Kidney (tissue), 14 donors: ENCODE measurements around the gene PAXX. TPM values are rescaled to one million over a fixed set of nuclear protein-coding genes. Genes with fewer than 3 reads are reported as not detected.

Experiments used
- DNase-seq, 5 donors: peaks; one replicate each; pipeline ENCODE4 v3.0.0-alpha.2; 2013 to 2020
- FAIRE-seq: peaks from 2 replicates; lab custom pipeline; 2012; peaks lifted over from hg19 to GRCh38; lab: Jason Lieb, UNC
- H3K27ac ChIP-seq, 2 donors: one replicate each; pipeline ENCODE4 v1.7.0; 2013; ENCODE audit warnings: low read depth in 2 of 2, low read length in 2 of 2, inconsistent platforms in 1 of 2
- H3K27me3 ChIP-seq: one replicate; pipeline ENCODE4 v1.7.1; 2013; ENCODE audit warnings: low read length, inconsistent platforms; ENCODE audit not compliant: control insufficient read depth, insufficient read depth
- H3K36me3 ChIP-seq, 3 donors: one replicate each; pipeline versions ENCODE4 v1.7.0 to v1.7.1; 2013; ENCODE audit warnings: low read length in 3 of 3, control low read depth in 1 of 3, inconsistent platforms in 1 of 3; ENCODE audit not compliant: insufficient read depth in 3 of 3, control insufficient read depth in 2 of 3
- H3K4me1 ChIP-seq, 3 donors: one replicate each; pipeline versions ENCODE4 v1.7.0 to v1.7.1; 2013; ENCODE audit warnings: low read length in 3 of 3, inconsistent platforms in 1 of 3, low read depth in 1 of 3; ENCODE audit not compliant: control insufficient read depth in 2 of 3, insufficient read depth in 2 of 3
- H3K4me3 ChIP-seq, 3 donors: one replicate each; pipeline versions ENCODE4 v1.7.0 to v1.8.1; 2013; ENCODE audit warnings: low read length in 3 of 3, control low read depth in 1 of 3, inconsistent platforms in 1 of 3
- H3K9ac ChIP-seq, 3 donors: one replicate each; pipeline versions ENCODE4 v1.7.0 to v1.7.1; 2013; ENCODE audit warnings: low read length in 3 of 3, control low read depth in 1 of 3, inconsistent platforms in 1 of 3
- H3K9me3 ChIP-seq, 3 donors: one replicate each; pipeline versions ENCODE4 v1.7.0 to v1.7.1; 2013; ENCODE audit warnings: low read length in 3 of 3, control low read depth in 1 of 3, inconsistent platforms in 1 of 3; ENCODE audit not compliant: control insufficient read depth in 2 of 3, insufficient read depth in 1 of 3
- CTCF ChIP-seq: IDR thresholded peaks from 3 replicates; pipeline ENCODE4 v1.5.1; 2012; ENCODE audit warnings: mild to moderate bottlenecking, moderate library complexity, borderline replicate concordance; ENCODE audit not compliant: insufficient read depth; ENCODE audit errors: extremely low read depth
- intact Hi-C: fragments of 100-400 bp; cut with DNase I; formaldehyde crosslinking; loops from one replicate; pipeline ENCODE4 v1.11.1; 2022
- polyA plus RNA-seq: library from polyadenylated mRNA; stranded (reverse); fragments of 350-450 nt; fragmentation: Illumina TruSeq; extraction: RNeasy Lipid Tissue Mini Kit (QIAGEN cat#74804); gene quantifications from one replicate; pipeline ENCODE4 v1.2.3, GENCODE V29; 2014; ENCODE audit warnings: low read depth, low replicate concordance; ENCODE audit not compliant: insufficient read depth
- total RNA-seq: library from RNA; stranded (reverse); fragmentation: NEBNext Ultra II Directional; extraction: Animal tissue kit (Norgen Biotek cat#: 25700); gene quantifications from one replicate; pipeline ENCODE4 v1.2.1, GENCODE V29; 2021
- donor health status: control.
- donor health status: control.
- donor health status: control.
- donor health status: control.
- donor health status: control.
- donor health status: DM: yes; HTN: yes; CAD: no.
- donor health status: Normal renal cell carcinoma (clear cell type).

The PAXX gene
- total and polyA plus RNA-seq, 2 donors from 2014 or later, result 54.2 to 80.9 TPM

DNA sequence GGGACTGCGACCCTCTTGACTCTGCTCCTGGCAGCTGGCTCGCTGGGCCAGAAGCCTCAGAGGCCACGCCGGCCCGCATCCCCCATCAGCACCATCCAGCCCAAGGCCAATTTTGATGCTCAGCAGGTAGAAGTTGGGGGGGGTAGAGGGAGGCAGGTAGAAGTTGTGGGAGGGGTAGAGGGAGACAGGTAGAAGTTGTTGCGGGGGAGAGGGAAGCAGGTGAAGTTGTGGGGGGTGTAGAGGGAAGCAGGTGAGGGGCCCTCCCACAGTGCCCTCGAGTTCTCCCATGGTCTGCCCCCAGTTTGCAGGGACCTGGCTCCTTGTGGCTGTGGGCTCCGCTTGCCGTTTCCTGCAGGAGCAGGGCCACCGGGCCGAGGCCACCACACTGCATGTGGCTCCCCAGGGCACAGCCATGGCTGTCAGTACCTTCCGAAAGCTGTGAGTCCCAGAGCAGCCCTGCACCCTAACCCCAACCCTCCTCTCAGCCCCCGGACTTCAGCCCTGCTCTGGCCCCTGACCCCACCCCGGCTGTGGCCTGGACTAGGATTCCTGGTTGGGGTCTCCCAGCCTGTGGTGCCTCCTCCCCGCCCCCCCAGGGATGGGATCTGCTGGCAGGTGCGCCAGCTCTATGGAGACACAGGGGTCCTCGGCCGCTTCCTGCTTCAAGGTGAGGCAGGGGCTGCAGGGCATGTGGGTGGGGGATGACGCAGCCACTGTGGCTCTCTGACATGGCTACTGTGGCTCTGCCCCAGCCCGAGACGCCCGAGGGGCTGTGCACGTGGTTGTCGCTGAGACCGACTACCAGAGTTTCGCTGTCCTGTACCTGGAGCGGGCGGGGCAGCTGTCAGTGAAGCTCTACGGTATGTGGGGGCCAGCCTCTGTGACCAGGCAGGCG, 46.6 kb upstream of the PAXX start:
- DNase-seq (peak in 2 of 5 donors; percentile 80 to 85), FAIRE-seq (no peak)
- H3K9me3 ChIP-seq, result no peaks in the 10 kb centered on the region
- no peaks in the 10 kb centered on the region for H3K27me3 ChIP-seq
- no peak for TF ChIP-seq CTCF
- H3K9ac ChIP-seq, result no peak overlapping the region
- H3K27ac ChIP-seq, result no peak overlapping the region
- no peak overlapping the region for H3K4me3 ChIP-seq
- H3K36me3 ChIP-seq, result peaks cover 0 to 16% (median 4%) of the 10 kb centered on the region in 3 donors
- H3K4me1 ChIP-seq, result peaks cover 0 to 22% (median 9%) of the 10 kb centered on the region in 3 donors
- intact Hi-C loops, result loop anchor here (10.0 kb wide), 2 partner anchors 101 to 151 kb away; partner anchors contain the start of genes AJM1, CCDC183, PHPT1 and TMEM141

GRCh38 chr9:136946228-136947027, 45.8 kb upstream of the PAXX start:
- Histone ChIP-seq H3K27me3 (no peaks in the 10 kb centered on the region), H3K4me3 (no peak overlapping the region), H3K9me3 (no peaks in the 10 kb centered on the region), H3K9ac (no peak overlapping the region), H3K4me1 (peaks cover 0 to 23% (median 9%) of the 10 kb centered on the region in 3 donors), H3K27ac (no peak overlapping the region), H3K36me3 (peaks cover 0 to 8% (median 3%) of the 10 kb centered on the region in 3 donors)
- no peak for FAIRE-seq
- intact Hi-C loops, result loop anchor here (10.0 kb wide), 2 partner anchors 102 to 152 kb away; partner anchors contain the start of genes AJM1, CCDC183, PHPT1 and TMEM141
- DNase-seq, result peak in 2 of 5 donors; percentile 62 to 82
- no peak for TF ChIP-seq CTCF

GRCh38 chr9:136947028-136947891, 45.0 kb upstream of the PAXX start:
- Histone ChIP-seq H3K4me1 (peaks cover 0 to 25% (median 9%) of the 10 kb centered on the region in 3 donors), H3K27ac (no peak overlapping the region)

More at GRCh38 chr9:136947028-136947891, 45.0 kb upstream of the PAXX start:
- no peak for FAIRE-seq
- Histone ChIP-seq H3K4me3 (no peak overlapping the region), H3K9ac (no peak overlapping the region), H3K36me3 (no peaks in the 10 kb centered on the region), H3K9me3 (no peaks in the 10 kb centered on the region), H3K27me3 (no peaks in the 10 kb centered on the region)
- peak in 2 of 5 donors; percentile 71 to 76 for DNase-seq
- TF ChIP-seq CTCF, result no peak
- intact Hi-C loops, result loop anchor here (10.0 kb wide), 2 partner anchors 102 to 152 kb away; partner anchors contain the start of genes AJM1, CCDC183, PHPT1 and TMEM141
